Astrocyte (in vitro differentiated cells and primary cell): ENCODE data around the gene PXDN.

Experiments used
- EZH2 ChIP-seq: IDR thresholded peaks from 2 replicates; pipeline ENCODE4 v1.6.1; 2012; ENCODE audit warnings: mild to moderate bottlenecking, low read length, inconsistent platforms; ENCODE audit not compliant: insufficient read depth
- TF ChIP-seq, protein P1 (sequence below): IDR thresholded peaks from 2 replicates; pipeline ENCODE4 v1.5.1; 2011; ENCODE audit warnings: low read depth, mild to moderate bottlenecking, inconsistent platforms, low read length, moderate library complexity; ENCODE audit not compliant: insufficient read depth

DNA sequence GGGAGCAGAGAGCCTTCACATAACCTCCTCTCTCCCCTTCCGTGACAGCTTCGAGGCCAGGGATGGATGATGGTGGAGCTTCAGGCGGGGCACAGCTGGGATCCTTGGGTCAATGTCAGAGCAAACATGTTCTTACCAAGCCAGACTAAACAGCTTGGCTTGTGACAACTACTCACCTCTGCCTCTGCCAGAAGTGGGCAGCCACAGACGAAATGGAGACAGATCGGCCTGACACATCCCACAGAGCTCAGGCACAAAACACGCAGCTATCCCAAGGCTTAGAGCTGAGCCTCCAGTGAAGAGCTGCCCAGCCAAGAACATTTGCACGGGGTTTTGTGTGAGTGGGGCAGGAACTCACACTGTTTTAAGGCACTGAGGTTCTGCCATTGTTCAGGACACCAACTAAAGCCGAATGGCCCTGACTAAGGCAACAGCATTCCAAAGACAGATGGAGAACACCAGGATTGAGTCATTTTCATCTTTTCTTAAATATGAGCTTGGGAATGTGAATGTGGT lies 12.8 kb downstream of the PXDN start:
- TF ChIP-seq, protein P1, sequence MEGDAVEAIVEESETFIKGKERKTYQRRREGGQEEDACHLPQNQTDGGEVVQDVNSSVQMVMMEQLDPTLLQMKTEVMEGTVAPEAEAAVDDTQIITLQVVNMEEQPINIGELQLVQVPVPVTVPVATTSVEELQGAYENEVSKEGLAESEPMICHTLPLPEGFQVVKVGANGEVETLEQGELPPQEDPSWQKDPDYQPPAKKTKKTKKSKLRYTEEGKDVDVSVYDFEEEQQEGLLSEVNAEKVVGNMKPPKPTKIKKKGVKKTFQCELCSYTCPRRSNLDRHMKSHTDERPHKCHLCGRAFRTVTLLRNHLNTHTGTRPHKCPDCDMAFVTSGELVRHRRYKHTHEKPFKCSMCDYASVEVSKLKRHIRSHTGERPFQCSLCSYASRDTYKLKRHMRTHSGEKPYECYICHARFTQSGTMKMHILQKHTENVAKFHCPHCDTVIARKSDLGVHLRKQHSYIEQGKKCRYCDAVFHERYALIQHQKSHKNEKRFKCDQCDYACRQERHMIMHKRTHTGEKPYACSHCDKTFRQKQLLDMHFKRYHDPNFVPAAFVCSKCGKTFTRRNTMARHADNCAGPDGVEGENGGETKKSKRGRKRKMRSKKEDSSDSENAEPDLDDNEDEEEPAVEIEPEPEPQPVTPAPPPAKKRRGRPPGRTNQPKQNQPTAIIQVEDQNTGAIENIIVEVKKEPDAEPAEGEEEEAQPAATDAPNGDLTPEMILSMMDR: no peak
- TF ChIP-seq EZH2: no peak
